SIG-M5 (cell line): Measurements from ENCODE around the gene MTMR2.
"Not testable (repeated sequence)": the region's sequence is repeated elsewhere in the genome, so short reads cannot be mapped to it uniquely, and the experiment has no call there.

Experiments used
- DNase-seq: peaks from one replicate; lab custom pipeline; 2025; lab: John Stamatoyannopoulos, UW

MTMR2 gene

GRCh38 chr11:95816037-95816436 lies 107.9 kb downstream of the MTMR2 start:
- no peak for DNase-seq

- DNase-seq, result not testable (repeated sequence)
Measured at GRCh38 chr11:95811052-95811451, 112.9 kb downstream of the MTMR2 start.

- DNase-seq, result not testable (repeated sequence)
Measured at GRCh38 chr11:95806464-95806863, 117.4 kb downstream of the MTMR2 start.

GRCh38 chr11:95805869-95806268 lies 118.0 kb downstream of the MTMR2 start:
- DNase-seq, result no peak

GRCh38 chr11:95803973-95804372 lies 119.9 kb downstream of the MTMR2 start:
- DNase-seq, result no peak

- DNase-seq, result no peak
Measured at GRCh38 chr11:95802806-95803205, 121.1 kb downstream of the MTMR2 start.

GRCh38 chr11:95800438-95800837 lies 123.5 kb downstream of the MTMR2 start:
- no peak for DNase-seq

- no peak for DNase-seq
Measured at GRCh38 chr11:95799546-95799945, 124.4 kb downstream of the MTMR2 start.

GRCh38 chr11:95796501-95796900 lies 127.4 kb downstream of the MTMR2 start:
- DNase-seq, result no peak

GRCh38 chr11:95795627-95796295 lies 128.1 kb downstream of the MTMR2 start:
- DNase-seq, result no peak

- no peak for DNase-seq
Measured at GRCh38 chr11:95794086-95794485, 129.8 kb downstream of the MTMR2 start.

- DNase-seq, result no peak
Measured at GRCh38 chr11:95793116-95793515, 130.8 kb downstream of the MTMR2 start.

- no peak for DNase-seq
Measured at GRCh38 chr11:95792700-95793099, 131.2 kb downstream of the MTMR2 start.

- no peak for DNase-seq
Measured at GRCh38 chr11:95792200-95792599, 131.7 kb downstream of the MTMR2 start.

- DNase-seq, result no peak
Measured at GRCh38 chr11:95791709-95792033, 132.2 kb downstream of the MTMR2 start.

- no peak for DNase-seq
Measured at GRCh38 chr11:95790933-95791708, 132.8 kb downstream of the MTMR2 start.

GRCh38 chr11:95790123-95790932 lies 133.6 kb downstream of the MTMR2 start, which contains the start of gene CEP57:
Gene CEP57 (plus strand): TSS chr11:95790498. CDS start chr11:95790699, 201 bp downstream.
- DNase-seq, result peak; percentile 78

- peak; percentile 83 for DNase-seq
Measured at GRCh38 chr11:95789506-95790122, 134.3 kb downstream of the MTMR2 start, which contains the start of gene FAM76B. Gene FAM76B (minus strand): TSS chr11:95789782. CDS start chr11:95789478, 304 bp downstream.

- no peak for DNase-seq
Measured at GRCh38 chr11:95788921-95789505, 134.9 kb downstream of the MTMR2 start.
